HG02623 (cell line): ENCODE results near the gene OR2C1.

ENCODE experiments used
- ATAC-seq: cut with Tn5 transposase; IDR thresholded peaks from one replicate; pipeline ENCODE4 v1.9.1; 2021; ENCODE audit warnings: moderate library complexity; ENCODE audit not compliant: unreplicated experiment

The OR2C1 gene

GRCh38 chr16:3389663-3390338 is 34.1 kb downstream of the OR2C1 start:
- no peak for ATAC-seq

- ATAC-seq = no peak
These were observed 44.7 kb downstream of the OR2C1 start for GRCh38 chr16:3400446-3400778.

GRCh38 chr16:3400779-3401688 is 45.3 kb downstream of the OR2C1 start, which contains the start of the genes ZNF174 and ZSCAN32:
Gene ZNF174, plus strand, starts transcription at chr16:3401215. Its CDS starts 790 bp downstream, at chr16:3402005.
Gene ZSCAN32, minus strand, starts transcription at chr16:3401004. Its CDS starts 3,447 bp downstream, at chr16:3397557.
- peak; percentile 98 for ATAC-seq

GRCh38 chr16:3401719-3402397 is 46.2 kb downstream of the OR2C1 start:
- no peak for ATAC-seq
